Liver (tissue), 9 donors: Measurements from ENCODE around the gene GRK5. TPM values are rescaled to one million over a fixed set of nuclear protein-coding genes. Genes with fewer than 3 reads are reported as not detected.

Source experiments
- DNase-seq: peaks from one replicate; pipeline ENCODE4 v3.0.0-alpha.2; 2017; ENCODE audit warnings: low spot score
- H3K27ac ChIP-seq, 2 donors: one replicate each; pipeline ENCODE4 v1.7.0; 2013; ENCODE audit warnings: inconsistent platforms in 2 of 2, low read length in 2 of 2, control low read depth in 1 of 2, low read depth in 1 of 2, mild to moderate bottlenecking in 1 of 2
- H3K27me3 ChIP-seq, 4 donors: one replicate each; pipeline versions ENCODE4 v1.6.1 to v1.7.0; 2013; ENCODE audit warnings: low read length in 3 of 4, inconsistent platforms in 1 of 4, mild to moderate bottlenecking in 1 of 4, moderate library complexity in 1 of 4; ENCODE audit not compliant: control insufficient read depth in 4 of 4, insufficient read depth in 4 of 4
- H3K36me3 ChIP-seq, 4 donors: one replicate each; pipeline versions ENCODE4 v1.6.1 to v1.7.0; 2013; ENCODE audit warnings: low read length in 3 of 4, mild to moderate bottlenecking in 3 of 4, low read depth in 1 of 4, moderate library complexity in 1 of 4; ENCODE audit not compliant: control insufficient read depth in 4 of 4, insufficient read depth in 3 of 4
- H3K4me1 ChIP-seq, 4 donors: one replicate each; pipeline versions ENCODE4 v1.6.1 to v1.7.0; 2013; ENCODE audit warnings: low read length in 3 of 4, mild to moderate bottlenecking in 3 of 4, moderate library complexity in 1 of 4; ENCODE audit not compliant: control insufficient read depth in 4 of 4, insufficient read depth in 4 of 4
- H3K4me3 ChIP-seq, 3 donors: one replicate each; pipeline versions ENCODE4 v1.6.1 to v1.7.0; 2013; ENCODE audit warnings: low read length in 3 of 3, control low read depth in 1 of 3, low read depth in 1 of 3, mild to moderate bottlenecking in 1 of 3
- H3K9ac ChIP-seq, 2 donors: one replicate each; pipeline ENCODE4 v1.7.0; 2013; ENCODE audit warnings: low read length in 2 of 2, mild to moderate bottlenecking in 2 of 2, moderate library complexity in 2 of 2, control low read depth in 1 of 2, low read depth in 1 of 2
- H3K9me3 ChIP-seq, 4 donors: one replicate each; pipeline versions ENCODE4 v1.6.1 to v1.7.0; 2013; ENCODE audit warnings: low read length in 3 of 4; ENCODE audit not compliant: control insufficient read depth in 4 of 4
- EGR1 ChIP-seq, 2 donors: IDR thresholded peaks; 2 replicates each; pipeline ENCODE4 v1.6.1; 2016 to 2018; ENCODE audit warnings: antibody characterized with exemption in 2 of 2, low read depth in 2 of 2
- HNF4G ChIP-seq: IDR thresholded peaks from 2 replicates; pipeline ENCODE4 v1.6.1; 2016; ENCODE audit warnings: antibody characterized with exemption
- JUND ChIP-seq, 2 donors: IDR thresholded peaks; 2 replicates each; pipeline ENCODE4 v1.6.1; 2016; ENCODE audit warnings: antibody characterized with exemption in 2 of 2
- RAD21 ChIP-seq, 2 donors: IDR thresholded peaks; 2 replicates each; pipeline ENCODE4 v1.6.1; 2016; ENCODE audit warnings: antibody characterized with exemption in 2 of 2, mild to moderate bottlenecking in 2 of 2
- TAF1 ChIP-seq: conservative IDR thresholded peaks from 2 replicates; pipeline ENCODE4 v1.6.1; 2016; ENCODE audit warnings: antibody characterized with exemption, mild to moderate bottlenecking
- WGBS: extraction: QIAGEN DNeasy Blood & Tissue Kit; methylation state at CpG from one replicate; pipeline ENCODE4 v1.1.7; 2013; 5-methylcytosine and 5-hydroxymethylcytosine counted together
- polyA plus RNA-seq, 2 donors: library from polyadenylated mRNA; stranded (reverse) in 1 of 2; unstranded in 1 of 2; fragments of 200-250 nt in 1 of 2; fragments of >200 nt in 1 of 2; fragmentation: Nextera tagmentation in 1 of 2; extraction: Ambion mirVana in 1 of 2; gene quantifications; one replicate each; pipeline versions ENCODE4 v1.2.1 to v1.2.3, GENCODE V29; 2013 to 2015
- total RNA-seq, 2 donors: library from RNA; depleted of rRNA; stranded (reverse); fragments of >200 nt; gene quantifications; one replicate each; pipeline ENCODE4 v1.2.3, GENCODE V29; 2014
- TF ChIP-seq, protein P1 (sequence below): IDR thresholded peaks from 2 replicates; pipeline ENCODE4 v1.6.1; 2016; ENCODE audit warnings: antibody characterized with exemption, mild to moderate bottlenecking
- TF ChIP-seq, protein P2 (sequence below): IDR thresholded peaks from 2 replicates; pipeline ENCODE4 v1.6.1; 2016; ENCODE audit warnings: antibody characterized with exemption
- TF ChIP-seq, protein P3 (sequence below): fragments of 150-350 bp; IDR thresholded peaks from 2 replicates; pipeline ENCODE4 v1.5.1; 2017; ENCODE audit warnings: improper control_type of control experiment, low read depth, low read length; ENCODE audit not compliant: missing input control
- donor health status: healthy.
- donor health status: healthy.
- donor health status: healthy.
- donor health status: healthy.
- donor health status: healthy.

GRK5 gene
- total and polyA plus RNA-seq, 4 donors = 2.1 to 6.6 (median 5.1) TPM

DNA sequence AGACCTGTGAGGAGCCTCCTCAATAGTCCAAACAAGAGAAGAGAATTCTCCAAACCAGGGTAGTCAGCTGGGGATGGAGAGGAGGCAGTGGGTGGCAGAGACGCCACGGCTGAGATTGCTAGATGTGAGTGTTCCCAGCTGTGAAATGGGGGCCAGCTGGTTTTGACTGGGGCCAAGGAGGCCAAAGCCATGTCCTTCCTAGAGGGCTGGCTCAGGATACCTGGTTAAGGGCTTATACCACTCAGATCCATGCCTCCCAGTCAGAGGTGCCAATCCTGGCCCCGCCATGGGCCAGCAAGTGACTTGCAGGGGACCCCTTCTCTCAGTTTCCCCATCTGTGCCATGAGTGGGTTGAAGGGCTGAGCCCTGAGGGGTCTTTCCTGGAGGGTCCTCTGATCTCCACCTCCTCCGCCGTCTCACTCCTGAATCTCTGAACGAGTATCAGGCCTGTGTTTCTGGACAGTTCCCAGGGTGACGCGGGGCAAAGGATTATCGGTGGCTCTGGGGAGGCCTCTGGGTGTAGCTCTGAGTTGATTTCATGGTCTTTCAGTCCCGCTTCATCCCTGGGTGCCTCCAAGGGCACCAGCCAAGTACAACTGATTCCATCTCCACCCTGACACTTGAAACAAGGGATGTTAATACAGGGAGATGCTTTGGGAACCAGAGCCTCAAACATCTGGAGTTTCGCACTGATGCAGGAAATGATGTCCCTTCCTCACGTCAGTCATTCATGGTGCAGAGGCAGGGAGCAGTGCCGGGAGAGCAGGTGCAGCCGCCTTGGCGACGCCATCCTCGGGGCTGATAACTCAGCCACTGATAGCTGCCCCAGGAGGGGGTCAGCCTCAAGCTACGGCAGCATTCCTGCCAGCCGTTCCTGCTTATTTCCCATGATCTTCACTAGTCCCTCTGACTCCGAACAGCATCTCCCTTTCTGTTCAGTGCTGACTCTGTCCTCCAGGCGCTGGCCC is 208.4 kb downstream of the GRK5 start:
- no peaks in the 10 kb centered on the region for H3K4me1 ChIP-seq
- H3K27ac ChIP-seq = peak overlapping the region in 1 of 2 donors; percentile 59
- H3K9me3 ChIP-seq = no peaks in the 10 kb centered on the region
- no peaks in the 10 kb centered on the region for H3K36me3 ChIP-seq
- WGBS = 87% methylated on average over 21 of the region's 21 CpGs
- no peak for DNase-seq
- H3K9ac ChIP-seq = no peak overlapping the region
- TF ChIP-seq HNF4G (no peak), JUND (IDR thresholded peaks at IDR 0.05) (no peak), TAF1 (no peak)
- TF ChIP-seq, protein P1, sequence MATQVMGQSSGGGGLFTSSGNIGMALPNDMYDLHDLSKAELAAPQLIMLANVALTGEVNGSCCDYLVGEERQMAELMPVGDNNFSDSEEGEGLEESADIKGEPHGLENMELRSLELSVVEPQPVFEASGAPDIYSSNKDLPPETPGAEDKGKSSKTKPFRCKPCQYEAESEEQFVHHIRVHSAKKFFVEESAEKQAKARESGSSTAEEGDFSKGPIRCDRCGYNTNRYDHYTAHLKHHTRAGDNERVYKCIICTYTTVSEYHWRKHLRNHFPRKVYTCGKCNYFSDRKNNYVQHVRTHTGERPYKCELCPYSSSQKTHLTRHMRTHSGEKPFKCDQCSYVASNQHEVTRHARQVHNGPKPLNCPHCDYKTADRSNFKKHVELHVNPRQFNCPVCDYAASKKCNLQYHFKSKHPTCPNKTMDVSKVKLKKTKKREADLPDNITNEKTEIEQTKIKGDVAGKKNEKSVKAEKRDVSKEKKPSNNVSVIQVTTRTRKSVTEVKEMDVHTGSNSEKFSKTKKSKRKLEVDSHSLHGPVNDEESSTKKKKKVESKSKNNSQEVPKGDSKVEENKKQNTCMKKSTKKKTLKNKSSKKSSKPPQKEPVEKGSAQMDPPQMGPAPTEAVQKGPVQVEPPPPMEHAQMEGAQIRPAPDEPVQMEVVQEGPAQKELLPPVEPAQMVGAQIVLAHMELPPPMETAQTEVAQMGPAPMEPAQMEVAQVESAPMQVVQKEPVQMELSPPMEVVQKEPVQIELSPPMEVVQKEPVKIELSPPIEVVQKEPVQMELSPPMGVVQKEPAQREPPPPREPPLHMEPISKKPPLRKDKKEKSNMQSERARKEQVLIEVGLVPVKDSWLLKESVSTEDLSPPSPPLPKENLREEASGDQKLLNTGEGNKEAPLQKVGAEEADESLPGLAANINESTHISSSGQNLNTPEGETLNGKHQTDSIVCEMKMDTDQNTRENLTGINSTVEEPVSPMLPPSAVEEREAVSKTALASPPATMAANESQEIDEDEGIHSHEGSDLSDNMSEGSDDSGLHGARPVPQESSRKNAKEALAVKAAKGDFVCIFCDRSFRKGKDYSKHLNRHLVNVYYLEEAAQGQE = no peak
- TF ChIP-seq, protein P2, sequence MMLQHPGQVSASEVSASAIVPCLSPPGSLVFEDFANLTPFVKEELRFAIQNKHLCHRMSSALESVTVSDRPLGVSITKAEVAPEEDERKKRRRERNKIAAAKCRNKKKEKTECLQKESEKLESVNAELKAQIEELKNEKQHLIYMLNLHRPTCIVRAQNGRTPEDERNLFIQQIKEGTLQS = no peak
- H3K27me3 ChIP-seq = no peaks in the 10 kb centered on the region
- no peak overlapping the region for H3K4me3 ChIP-seq

DNA sequence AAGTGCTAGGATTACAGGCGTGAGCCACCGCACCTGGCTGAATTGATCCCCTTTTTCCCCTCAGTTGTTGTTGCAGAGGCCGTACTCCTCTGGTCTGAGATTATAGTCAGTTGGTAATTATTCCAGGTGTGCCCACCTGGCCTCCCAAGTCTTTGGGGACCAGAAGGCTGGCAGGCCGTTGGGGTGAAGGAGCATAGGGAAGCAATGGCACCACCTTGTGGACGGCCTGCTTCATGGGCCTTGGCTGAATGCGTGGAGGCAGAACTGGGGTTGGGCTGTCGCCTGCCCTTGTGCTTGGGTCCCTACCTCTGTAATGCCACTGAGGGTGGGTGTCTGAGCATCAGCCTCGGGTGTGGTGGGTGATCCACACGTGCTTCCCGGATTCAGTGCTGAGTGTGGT is 209.5 kb downstream of the GRK5 start:
- Histone ChIP-seq H3K27ac (peak overlapping the region; percentile 36 to 46), H3K36me3 (no peaks in the 10 kb centered on the region), H3K4me3 (no peak overlapping the region), H3K27me3 (no peaks in the 10 kb centered on the region), H3K9me3 (no peaks in the 10 kb centered on the region), H3K4me1 (no peaks in the 10 kb centered on the region), H3K9ac (no peak overlapping the region)
- TF ChIP-seq RAD21 (IDR thresholded peaks at IDR 0.05) (peak; percentile 92 to 99), TAF1 (no peak), JUND (IDR thresholded peaks at IDR 0.05) (no peak), EGR1 (IDR thresholded peaks at IDR 0.05; ENCODE audit: low read depth in 2 of 2) (no peak)
- TF ChIP-seq, protein P3, sequence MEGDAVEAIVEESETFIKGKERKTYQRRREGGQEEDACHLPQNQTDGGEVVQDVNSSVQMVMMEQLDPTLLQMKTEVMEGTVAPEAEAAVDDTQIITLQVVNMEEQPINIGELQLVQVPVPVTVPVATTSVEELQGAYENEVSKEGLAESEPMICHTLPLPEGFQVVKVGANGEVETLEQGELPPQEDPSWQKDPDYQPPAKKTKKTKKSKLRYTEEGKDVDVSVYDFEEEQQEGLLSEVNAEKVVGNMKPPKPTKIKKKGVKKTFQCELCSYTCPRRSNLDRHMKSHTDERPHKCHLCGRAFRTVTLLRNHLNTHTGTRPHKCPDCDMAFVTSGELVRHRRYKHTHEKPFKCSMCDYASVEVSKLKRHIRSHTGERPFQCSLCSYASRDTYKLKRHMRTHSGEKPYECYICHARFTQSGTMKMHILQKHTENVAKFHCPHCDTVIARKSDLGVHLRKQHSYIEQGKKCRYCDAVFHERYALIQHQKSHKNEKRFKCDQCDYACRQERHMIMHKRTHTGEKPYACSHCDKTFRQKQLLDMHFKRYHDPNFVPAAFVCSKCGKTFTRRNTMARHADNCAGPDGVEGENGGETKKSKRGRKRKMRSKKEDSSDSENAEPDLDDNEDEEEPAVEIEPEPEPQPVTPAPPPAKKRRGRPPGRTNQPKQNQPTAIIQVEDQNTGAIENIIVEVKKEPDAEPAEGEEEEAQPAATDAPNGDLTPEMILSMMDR = peak; percentile 81
- TF ChIP-seq, protein P1 = no peak
- peak; percentile 63 for DNase-seq
- WGBS = 38% methylated on average over 10 of the region's 10 CpGs
